IMR-90 (cell line): ENCODE data around the gene FBXW5. TPM values are rescaled to one million over a fixed set of nuclear protein-coding genes. Genes with fewer than 3 reads are reported as not detected.

Experiments
- ATAC-seq: fragments of 200-7000 bp; cut with Tn5 transposase; 2 replicates; pipeline ENCODE4 v1.9.1; 2020; ENCODE audit warnings: low read depth, mild to moderate bottlenecking, moderate library complexity
- BruUV-seq: library from RNA; stranded (reverse); fragments of 400-500 nt; replicated peaks from 2 replicates; lab custom pipeline; 2021; lab: Mats Ljungman, UMichigan
- CTCF ChIA-PET: fragments of 300-600 bp; formaldehyde crosslinking; extraction: SDS; loops from one replicate; lab custom pipeline; 2021; ENCODE audit warnings: antibody characterized with exemption; lab: Yijun Ruan, JAX
- POLR2A ChIA-PET: fragments of 300-600 bp; sonication (Branson Sonifier 250); formaldehyde crosslinking; loops from one replicate; lab custom pipeline; 2022; ENCODE audit warnings: antibody characterized with exemption; ENCODE audit not compliant: unreplicated experiment; lab: Charles Lee
- DNase-seq: peaks from one replicate; pipeline ENCODE4 v3.0.0; 2013
- H2AFZ ChIP-seq: replicated peaks from 2 replicates; pipeline ENCODE3; 2013; ENCODE audit warnings: low read length, mild to moderate bottlenecking; ENCODE audit not compliant: poor library complexity
- H2AK5ac ChIP-seq: 2 replicates; pipeline ENCODE4 v1.6.1; 2013; ENCODE audit warnings: low read depth, low read length, inconsistent platforms
- H2AK9ac ChIP-seq: replicated peaks from 2 replicates; pipeline ENCODE3; 2013; ENCODE audit warnings: mild to moderate bottlenecking, low read depth, low read length, moderate library complexity; ENCODE audit not compliant: poor library complexity
- H2BK120ac ChIP-seq: 2 replicates; pipeline ENCODE4 v1.6.1; 2013; ENCODE audit warnings: low read depth, low read length, inconsistent platforms
- H2BK15ac ChIP-seq: 3 replicates; pipeline ENCODE4 v1.6.1; 2013; ENCODE audit warnings: low read depth, low read length, inconsistent platforms
- H2BK20ac ChIP-seq: 2 replicates; pipeline ENCODE4 v1.6.1; 2013; ENCODE audit warnings: low read depth, mild to moderate bottlenecking, inconsistent platforms, low read length, moderate library complexity
- H2BK5ac ChIP-seq: 2 replicates; pipeline ENCODE4 v1.6.1; 2013; ENCODE audit warnings: mild to moderate bottlenecking, low read depth, low read length, inconsistent platforms; ENCODE audit not compliant: poor library complexity, severe bottlenecking
- H3K14ac ChIP-seq: replicated peaks from 2 replicates; pipeline ENCODE4 v1.6.1; 2013; ENCODE audit warnings: low read depth, low read length, inconsistent platforms
- H3K18ac ChIP-seq: 2 replicates; pipeline ENCODE4 v1.6.1; 2013; ENCODE audit warnings: low read depth, low read length, control low read depth
- H3K23ac ChIP-seq: 2 replicates; pipeline ENCODE4 v1.6.1; 2013; ENCODE audit warnings: low read depth, low read length, inconsistent platforms
- H3K27ac ChIP-seq: 2 replicates; pipeline ENCODE4 v1.5.1; 2013; ENCODE audit warnings: mild to moderate bottlenecking, control low read depth, low read length; ENCODE audit not compliant: insufficient read depth
- H3K27me3 ChIP-seq: 2 replicates; pipeline ENCODE4 v1.6.1; 2013; ENCODE audit warnings: low read length; ENCODE audit not compliant: control insufficient read depth, insufficient read depth
- H3K36me3 ChIP-seq: 2 replicates; pipeline ENCODE4 v1.6.1; 2013; ENCODE audit warnings: low read length, mixed read lengths; ENCODE audit not compliant: control insufficient read depth, insufficient read depth
- H3K4ac ChIP-seq: 2 replicates; pipeline ENCODE4 v1.6.1; 2013; ENCODE audit warnings: low read depth, low read length, inconsistent platforms
- H3K4me1 ChIP-seq: 2 replicates; pipeline ENCODE4 v1.6.1; 2013; ENCODE audit warnings: low read length, mixed read lengths; ENCODE audit not compliant: control insufficient read depth, insufficient read depth
- H3K4me2 ChIP-seq: 2 replicates; pipeline ENCODE4 v1.6.1; 2013; ENCODE audit warnings: low read depth, mild to moderate bottlenecking, control low read depth, low read length, moderate library complexity
- H3K4me3 ChIP-seq: 2 replicates; pipeline ENCODE4 v1.5.1; 2013; ENCODE audit warnings: low read depth, mild to moderate bottlenecking, control low read depth, low read length, moderate library complexity; ENCODE audit not compliant: insufficient read depth
- H3K56ac ChIP-seq: 2 replicates; pipeline ENCODE4 v1.6.1; 2013; ENCODE audit warnings: low read length, inconsistent platforms; ENCODE audit not compliant: insufficient read depth; ENCODE audit errors: extremely low read depth
- H3K79me1 ChIP-seq, 2 experiments: 2 replicates each; pipeline ENCODE4 v1.6.1; 2013; ENCODE audit warnings: low read length in 2 of 2, inconsistent platforms in 1 of 2, low read depth in 1 of 2
- H3K9ac ChIP-seq: 2 replicates; pipeline ENCODE4 v1.6.1; 2013; ENCODE audit warnings: low read depth, low read length, control low read depth
- H3K9me1 ChIP-seq: 2 replicates; pipeline ENCODE4 v1.6.1; 2013; ENCODE audit warnings: low read length, inconsistent platforms; ENCODE audit not compliant: insufficient read depth
- H3K9me3 ChIP-seq: 2 replicates; pipeline ENCODE4 v1.6.1; 2013; ENCODE audit warnings: low read length; ENCODE audit not compliant: control insufficient read depth, insufficient read depth
- H4K20me1 ChIP-seq: 2 replicates; pipeline ENCODE4 v1.6.1; 2013; ENCODE audit warnings: low read length, inconsistent platforms; ENCODE audit not compliant: insufficient read depth
- H4K5ac ChIP-seq: 2 replicates; pipeline ENCODE4 v1.6.1; 2013; ENCODE audit warnings: mild to moderate bottlenecking, low read depth, low read length, control low read depth
- H4K8ac ChIP-seq, 2 experiments: 2 replicates each; pipeline ENCODE4 v1.6.1; 2013; ENCODE audit warnings: low read depth in 2 of 2, low read length in 2 of 2, control low read depth in 1 of 2, inconsistent platforms in 1 of 2
- H4K91ac ChIP-seq: 2 replicates; pipeline ENCODE4 v1.6.1; 2013; ENCODE audit warnings: low read depth, low read length, inconsistent platforms; ENCODE audit not compliant: insufficient read depth
- BHLHE40 ChIP-seq: fragments of 150-350 bp; IDR thresholded peaks from 2 replicates; pipeline ENCODE4 v1.6.1; 2016; ENCODE audit warnings: mild to moderate bottlenecking, low read depth, low read length
- CHD1 ChIP-seq: IDR thresholded peaks from 2 replicates; pipeline ENCODE4 v1.6.1; 2012; ENCODE audit warnings: low read depth, low read length, improper control_type of control experiment
- CTCF ChIP-seq: conservative IDR thresholded peaks from 2 replicates; pipeline ENCODE4 v1.5.1; 2012; ENCODE audit warnings: mild to moderate bottlenecking, low read depth, low read length, improper control_type of control experiment
- ELK1 ChIP-seq: fragments of 150-350 bp; IDR thresholded peaks from 2 replicates; pipeline ENCODE4 v1.6.1; 2016; ENCODE audit warnings: low read depth, mild to moderate bottlenecking, low read length, moderate library complexity, borderline replicate concordance
- MAZ ChIP-seq: IDR thresholded peaks from 2 replicates; pipeline ENCODE4 v1.6.1; 2012; ENCODE audit warnings: low read depth, mild to moderate bottlenecking, low read length, improper control_type of control experiment, moderate library complexity, borderline replicate concordance
- USF2 ChIP-seq: fragments of 150-350 bp; IDR thresholded peaks from 2 replicates; pipeline ENCODE4 v1.6.1; 2017; ENCODE audit warnings: mild to moderate bottlenecking, antibody characterized with exemption, low read length, low read depth
- WGBS, 2 experiments: methylation state at CpG; one replicate each; pipeline versions ENCODE4 v1.1.5 to v1.1.7; 2013; ENCODE audit warnings: missing lambda C conversion rate in 2 of 2; ENCODE audit not compliant: insufficient read length in 1 of 2; ENCODE audit errors: extremely low coverage in 2 of 2; 5-methylcytosine and 5-hydroxymethylcytosine counted together
- dilution Hi-C: fragments of 300-500 bp; cut with HindIII; formaldehyde crosslinking; loops from one replicate; pipeline ENCODE4 v1.14.3; 2018; ENCODE audit warnings: low sequenced_read_pairs; ENCODE audit not compliant: unreplicated experiment
- in situ Hi-C: fragments of 300-500 bp; cut with MboI; formaldehyde crosslinking; loops from 3 replicates; pipeline ENCODE4 v1.14.3; 2019; ENCODE audit warnings: low sequenced_read_pairs, inconsistent platforms, mixed read lengths
- intact Hi-C: fragments of 100-400 bp; cut with micrococcal nuclease; formaldehyde crosslinking; loops from 2 replicates; pipeline ENCODE4 v1.10.0; 2022
- polyA plus RNA-seq, 3 experiments: library from polyadenylated mRNA; depleted of rRNA; stranded (reverse); fragments of >200 nt; gene quantifications; 2 replicates each; pipeline ENCODE4 v1.2.3, GENCODE V29; 2012; ENCODE audit warnings: low replicate concordance in 1 of 3
- total RNA-seq: library from RNA; depleted of rRNA; stranded (reverse); fragments of >200 nt; gene quantifications from 2 replicates; pipeline ENCODE4 v1.2.3, GENCODE V29; 2012

The FBXW5 gene
- total and polyA plus RNA-seq, 2 of the 4 experiments (the other 2 are of a cell fraction) = 65.1 to 80.2 TPM

GRCh38 chr9:136983656-136984314, 39.2 kb upstream of the FBXW5 start:
- BruUV-seq = no TSS peak
- DNase-seq = no peak

More at GRCh38 chr9:136983656-136984314, 39.2 kb upstream of the FBXW5 start:
- H3K9ac ChIP-seq = no peak overlapping the region
- no peak overlapping the region for H3K56ac ChIP-seq
- H3K9me3 ChIP-seq = no peaks in the 10 kb centered on the region
- no peak overlapping the region for H3K27ac ChIP-seq
- H2AK5ac ChIP-seq = no peak overlapping the region
- ATAC-seq = no peak
- no peak overlapping the region for H3K18ac ChIP-seq
- in situ Hi-C loops (no loop called here), intact Hi-C loops (no loop called here), dilution Hi-C loops (no loop called here)
- TF ChIP-seq ELK1 (no peak), USF2 (no peak), CHD1 (no peak), CTCF (no peak), BHLHE40 (no peak), MAZ (no peak)
- H3K14ac ChIP-seq = no peak overlapping the region
- H3K4me1 ChIP-seq = no peaks in the 10 kb centered on the region
- no peak overlapping the region for H4K5ac ChIP-seq
- H3K23ac ChIP-seq = no peak overlapping the region
- no peak overlapping the region for H2BK120ac ChIP-seq
- peaks cover 46% of the 10 kb centered on the region for H3K27me3 ChIP-seq
- H3K9me1 ChIP-seq = no peaks in the 10 kb centered on the region
- no peak overlapping the region for H2AK9ac ChIP-seq
- H3K4ac ChIP-seq = no peak overlapping the region
- POLR2A ChIA-PET = no interaction called here
- no peak overlapping the region for H4K91ac ChIP-seq
- H2AFZ ChIP-seq = no peak overlapping the region
- no peaks in the 10 kb centered on the region for H4K20me1 ChIP-seq
- no peak overlapping the region for H4K8ac ChIP-seq
- WGBS, 2 experiments = 92% methylated on average over 5 of the region's 11 CpGs; no CpG with 5 or more reads in 1 of the 2 experiments
- CTCF ChIA-PET = no interaction called here
- H3K36me3 ChIP-seq = no peaks in the 10 kb centered on the region
- H3K4me3 ChIP-seq = no peak overlapping the region
- H2BK20ac ChIP-seq = no peak overlapping the region
- H2BK15ac ChIP-seq = no peak overlapping the region
- H3K4me2 ChIP-seq = no peak overlapping the region
- H2BK5ac ChIP-seq = no peak overlapping the region
- no peaks in the 10 kb centered on the region for H3K79me1 ChIP-seq
